ENCODE data around the gene CNGB1.

GRCh38 chr16:57991551-57992059 is 20.7 kb upstream of the CNGB1 start:
- TF ChIP-seq, protein P1, sequence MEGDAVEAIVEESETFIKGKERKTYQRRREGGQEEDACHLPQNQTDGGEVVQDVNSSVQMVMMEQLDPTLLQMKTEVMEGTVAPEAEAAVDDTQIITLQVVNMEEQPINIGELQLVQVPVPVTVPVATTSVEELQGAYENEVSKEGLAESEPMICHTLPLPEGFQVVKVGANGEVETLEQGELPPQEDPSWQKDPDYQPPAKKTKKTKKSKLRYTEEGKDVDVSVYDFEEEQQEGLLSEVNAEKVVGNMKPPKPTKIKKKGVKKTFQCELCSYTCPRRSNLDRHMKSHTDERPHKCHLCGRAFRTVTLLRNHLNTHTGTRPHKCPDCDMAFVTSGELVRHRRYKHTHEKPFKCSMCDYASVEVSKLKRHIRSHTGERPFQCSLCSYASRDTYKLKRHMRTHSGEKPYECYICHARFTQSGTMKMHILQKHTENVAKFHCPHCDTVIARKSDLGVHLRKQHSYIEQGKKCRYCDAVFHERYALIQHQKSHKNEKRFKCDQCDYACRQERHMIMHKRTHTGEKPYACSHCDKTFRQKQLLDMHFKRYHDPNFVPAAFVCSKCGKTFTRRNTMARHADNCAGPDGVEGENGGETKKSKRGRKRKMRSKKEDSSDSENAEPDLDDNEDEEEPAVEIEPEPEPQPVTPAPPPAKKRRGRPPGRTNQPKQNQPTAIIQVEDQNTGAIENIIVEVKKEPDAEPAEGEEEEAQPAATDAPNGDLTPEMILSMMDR (IDR thresholded peaks at IDR 0.05 in 8 of 11, conservative IDR thresholded peaks at IDR 0.05 in 3 of 11), result no peak
- no peak for TF ChIP-seq POLR2AphosphoS5 (IDR thresholded peaks at IDR 0.05)
